HCT116 (cell line): ENCODE results near the gene NRP1.

Experiments used
- CEBPB ChIP-seq: IDR thresholded peaks from 2 replicates; pipeline ENCODE4 v1.6.1; 2012; ENCODE audit warnings: low read depth
- EZH2 ChIP-seq: fragments of 200-600 bp; sonication (generic); IDR thresholded peaks from 2 replicates; pipeline ENCODE4 v1.6.1; 2017; ENCODE audit warnings: antibody characterized with exemption, mixed run types
- POLR2A ChIP-seq: IDR thresholded peaks from 2 replicates; pipeline ENCODE4 v1.7.0; 2011; ENCODE audit warnings: borderline replicate concordance; ENCODE audit not compliant: insufficient read depth, insufficient read length; ENCODE audit errors: extremely low read depth
- POLR2AphosphoS5 ChIP-seq: IDR thresholded peaks from 2 replicates; pipeline ENCODE4 v1.6.1; 2011; ENCODE audit warnings: mild to moderate bottlenecking, low read depth, low read length, moderate library complexity
- RAD21 ChIP-seq: IDR thresholded peaks from 2 replicates; pipeline ENCODE4 v1.6.1; 2012; ENCODE audit warnings: low read depth, mild to moderate bottlenecking
- SRF ChIP-seq: IDR thresholded peaks from 2 replicates; pipeline ENCODE4 v1.6.1; 2012; ENCODE audit warnings: low read depth
- ZNF274 ChIP-seq: fragments of 200-500 bp; sonication (Bioruptor generic); IDR thresholded peaks from 2 replicates; pipeline ENCODE4 v1.6.1; 2014; ENCODE audit warnings: mild to moderate bottlenecking, low read depth, low read length, inconsistent platforms
- TF ChIP-seq, protein P1 (sequence below), 3 experiments: fragments of 200-600 bp in 1 of 3; sonication (generic) in 1 of 3; IDR thresholded peaks in 2 of 3; conservative IDR thresholded peaks in 1 of 3; 2 replicates each; pipeline ENCODE4 v1.5.1; 2012 to 2017; ENCODE audit warnings: low read depth in 2 of 3, low read length in 2 of 3, antibody characterized with exemption in 1 of 3, borderline replicate concordance in 1 of 3, control low read depth in 1 of 3, mild to moderate bottlenecking in 1 of 3, mixed read lengths in 1 of 3, mixed run types in 1 of 3, moderate library complexity in 1 of 3; ENCODE audit not compliant: insufficient read depth in 1 of 3
- TF ChIP-seq, protein P2 (sequence below): IDR thresholded peaks from 2 replicates; pipeline ENCODE4 v1.6.1; 2012; ENCODE audit warnings: low read depth

DNA sequence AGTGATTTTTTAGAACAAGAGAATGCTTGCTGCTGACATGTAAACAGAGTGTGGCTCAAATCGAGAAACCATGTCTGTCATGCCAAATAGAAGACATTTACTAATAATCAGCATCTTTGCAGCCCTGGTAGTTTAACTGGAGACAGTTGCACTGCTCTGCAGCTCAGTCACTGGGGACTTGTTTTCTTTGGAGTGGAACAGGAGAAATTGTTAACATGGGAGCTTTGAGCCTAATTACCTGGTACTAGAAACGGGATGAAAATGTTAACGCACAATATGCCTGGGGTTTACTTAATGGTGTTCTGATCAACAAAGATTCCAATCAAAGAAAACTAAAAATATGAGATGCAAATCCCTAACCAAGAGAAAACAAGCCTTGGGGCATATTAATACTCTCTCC lies 153.5 kb downstream of the NRP1 start:
- TF ChIP-seq, protein P1, sequence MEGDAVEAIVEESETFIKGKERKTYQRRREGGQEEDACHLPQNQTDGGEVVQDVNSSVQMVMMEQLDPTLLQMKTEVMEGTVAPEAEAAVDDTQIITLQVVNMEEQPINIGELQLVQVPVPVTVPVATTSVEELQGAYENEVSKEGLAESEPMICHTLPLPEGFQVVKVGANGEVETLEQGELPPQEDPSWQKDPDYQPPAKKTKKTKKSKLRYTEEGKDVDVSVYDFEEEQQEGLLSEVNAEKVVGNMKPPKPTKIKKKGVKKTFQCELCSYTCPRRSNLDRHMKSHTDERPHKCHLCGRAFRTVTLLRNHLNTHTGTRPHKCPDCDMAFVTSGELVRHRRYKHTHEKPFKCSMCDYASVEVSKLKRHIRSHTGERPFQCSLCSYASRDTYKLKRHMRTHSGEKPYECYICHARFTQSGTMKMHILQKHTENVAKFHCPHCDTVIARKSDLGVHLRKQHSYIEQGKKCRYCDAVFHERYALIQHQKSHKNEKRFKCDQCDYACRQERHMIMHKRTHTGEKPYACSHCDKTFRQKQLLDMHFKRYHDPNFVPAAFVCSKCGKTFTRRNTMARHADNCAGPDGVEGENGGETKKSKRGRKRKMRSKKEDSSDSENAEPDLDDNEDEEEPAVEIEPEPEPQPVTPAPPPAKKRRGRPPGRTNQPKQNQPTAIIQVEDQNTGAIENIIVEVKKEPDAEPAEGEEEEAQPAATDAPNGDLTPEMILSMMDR (IDR thresholded peaks at IDR 0.05 in 2 of 3, conservative IDR thresholded peaks at IDR 0.05 in 1 of 3; ENCODE audit: borderline replicate concordance in 1 of 3, insufficient read depth in 1 of 3, low read depth in 2 of 3, low read length in 2 of 3): no peak
- no peak for TF ChIP-seq SRF
- TF ChIP-seq POLR2A: no peak
- no peak for TF ChIP-seq POLR2AphosphoS5
- TF ChIP-seq EZH2: no peak
- TF ChIP-seq RAD21: no peak
- TF ChIP-seq, protein P2, sequence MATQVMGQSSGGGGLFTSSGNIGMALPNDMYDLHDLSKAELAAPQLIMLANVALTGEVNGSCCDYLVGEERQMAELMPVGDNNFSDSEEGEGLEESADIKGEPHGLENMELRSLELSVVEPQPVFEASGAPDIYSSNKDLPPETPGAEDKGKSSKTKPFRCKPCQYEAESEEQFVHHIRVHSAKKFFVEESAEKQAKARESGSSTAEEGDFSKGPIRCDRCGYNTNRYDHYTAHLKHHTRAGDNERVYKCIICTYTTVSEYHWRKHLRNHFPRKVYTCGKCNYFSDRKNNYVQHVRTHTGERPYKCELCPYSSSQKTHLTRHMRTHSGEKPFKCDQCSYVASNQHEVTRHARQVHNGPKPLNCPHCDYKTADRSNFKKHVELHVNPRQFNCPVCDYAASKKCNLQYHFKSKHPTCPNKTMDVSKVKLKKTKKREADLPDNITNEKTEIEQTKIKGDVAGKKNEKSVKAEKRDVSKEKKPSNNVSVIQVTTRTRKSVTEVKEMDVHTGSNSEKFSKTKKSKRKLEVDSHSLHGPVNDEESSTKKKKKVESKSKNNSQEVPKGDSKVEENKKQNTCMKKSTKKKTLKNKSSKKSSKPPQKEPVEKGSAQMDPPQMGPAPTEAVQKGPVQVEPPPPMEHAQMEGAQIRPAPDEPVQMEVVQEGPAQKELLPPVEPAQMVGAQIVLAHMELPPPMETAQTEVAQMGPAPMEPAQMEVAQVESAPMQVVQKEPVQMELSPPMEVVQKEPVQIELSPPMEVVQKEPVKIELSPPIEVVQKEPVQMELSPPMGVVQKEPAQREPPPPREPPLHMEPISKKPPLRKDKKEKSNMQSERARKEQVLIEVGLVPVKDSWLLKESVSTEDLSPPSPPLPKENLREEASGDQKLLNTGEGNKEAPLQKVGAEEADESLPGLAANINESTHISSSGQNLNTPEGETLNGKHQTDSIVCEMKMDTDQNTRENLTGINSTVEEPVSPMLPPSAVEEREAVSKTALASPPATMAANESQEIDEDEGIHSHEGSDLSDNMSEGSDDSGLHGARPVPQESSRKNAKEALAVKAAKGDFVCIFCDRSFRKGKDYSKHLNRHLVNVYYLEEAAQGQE: no peak
- no peak for TF ChIP-seq CEBPB
- no peak for TF ChIP-seq ZNF274
